Right ventricle myocardium superior (tissue), 1 donor: Measurements from ENCODE around the gene PPIL6. TPM values are rescaled to one million over a fixed set of nuclear protein-coding genes. Genes with fewer than 3 reads are reported as not detected.
"Not testable (repeated sequence)": the region's sequence is repeated elsewhere in the genome, so short reads cannot be mapped to it uniquely, and the experiment has no call there.

Experiments
- ATAC-seq: fragments of 200-7000 bp; cut with Tn5 transposase; one replicate; pipeline ENCODE4 v1.9.1; 2020; ENCODE audit warnings: mild to moderate bottlenecking; ENCODE audit not compliant: poor library complexity
- DNase-seq: peaks from one replicate; pipeline ENCODE4 v3.0.0-alpha.2; 2020
- intact Hi-C: fragments of 100-400 bp; cut with DNase I; formaldehyde crosslinking; loops from one replicate; pipeline ENCODE4 v1.11.2; 2022
- total RNA-seq: library from RNA; stranded (reverse); fragmentation: NEBNext Ultra II Directional; extraction: Animal tissue kit (Norgen Biotek cat#: 25700); gene quantifications from one replicate; pipeline ENCODE4 v1.2.1, GENCODE V29; 2021
- donor health status: DM: no; HTN: yes; CAD: no; lungs with severe emphysema.

PPIL6 gene
- total RNA-seq, 1 donor from 2014 or later: 5.5 TPM

GRCh38 chr6:109471105-109471810, 30.8 kb upstream of the PPIL6 start:
- DNase-seq (no peak), ATAC-seq (no peak)
- intact Hi-C loops: no loop called here

- DNase-seq (no peak), ATAC-seq (no peak)
- intact Hi-C loops: no loop called here
Measured at GRCh38 chr6:109469591-109470189, 29.3 kb upstream of the PPIL6 start.

GRCh38 chr6:109467696-109468095, 27.3 kb upstream of the PPIL6 start:
- intact Hi-C loops: no loop called here
- DNase-seq (no peak), ATAC-seq (no peak)

- no peak for DNase-seq
- intact Hi-C loops: no loop called here
Measured at GRCh38 chr6:109466212-109466923, 25.9 kb upstream of the PPIL6 start.

GRCh38 chr6:109465772-109466171, 25.3 kb upstream of the PPIL6 start:
- DNase-seq: no peak
- intact Hi-C loops: no loop called here
- ATAC-seq: peak; percentile 66

More at GRCh38 chr6:109466212-109466923, 25.9 kb upstream of the PPIL6 start:
- peak; percentile 22 for ATAC-seq

GRCh38 chr6:109461733-109462526, 21.5 kb upstream of the PPIL6 start:
- DNase-seq: no peak
- no peak for ATAC-seq
- intact Hi-C loops: no loop called here

- intact Hi-C loops, ATAC-seq, DNase-seq: not testable (repeated sequence)
Measured at GRCh38 chr6:109461205-109461604, 20.8 kb upstream of the PPIL6 start.

GRCh38 chr6:109460161-109460829, 19.9 kb upstream of the PPIL6 start:
- intact Hi-C loops: no loop called here
- ATAC-seq (no peak), DNase-seq (no peak)

- DNase-seq (no peak), ATAC-seq (no peak)
- intact Hi-C loops: no loop called here
Measured at GRCh38 chr6:109458774-109459531, 18.5 kb upstream of the PPIL6 start.

- intact Hi-C loops: no loop called here
- ATAC-seq: no peak
- no peak for DNase-seq
Measured at GRCh38 chr6:109457562-109457996, 17.2 kb upstream of the PPIL6 start.

GRCh38 chr6:109456710-109457561, 16.5 kb upstream of the PPIL6 start:
- intact Hi-C loops: no loop called here
- DNase-seq (peak; percentile 72), ATAC-seq (peak; percentile 49)

GRCh38 chr6:109456111-109456583, 15.7 kb upstream of the PPIL6 start:
- intact Hi-C loops: no loop called here
- ATAC-seq (peak; percentile 18), DNase-seq (no peak)

- peak; percentile 86 for DNase-seq
- ATAC-seq: peak; percentile 84
- intact Hi-C loops: no loop called here
Measured at GRCh38 chr6:109455437-109456110, 15.1 kb upstream of the PPIL6 start, which contains the start of gene MICAL1. MICAL1 (minus strand) TSS chr6:109455772; CDS start chr6:109454196, 1,576 bp downstream.

- ATAC-seq (peak; percentile 18), DNase-seq (peak; percentile 54)
- intact Hi-C loops: no loop called here
Measured at GRCh38 chr6:109454496-109455436, 14.3 kb upstream of the PPIL6 start.
